PC-9 (cell line): ENCODE results near the gene DDX42.

ENCODE experiments used
- EZH2 ChIP-seq: fragments of 200-600 bp; sonication (generic); IDR thresholded peaks from 2 replicates; pipeline ENCODE4 v1.8.0; 2017; ENCODE audit warnings: antibody characterized with exemption, low read depth
- TF ChIP-seq, protein P1 (sequence below): fragments of 200-600 bp; sonication (generic); conservative IDR thresholded peaks from 2 replicates; pipeline ENCODE4 v1.6.1; 2017; ENCODE audit warnings: mixed run types, antibody characterized with exemption, mild to moderate bottlenecking, moderate library complexity

DNA sequence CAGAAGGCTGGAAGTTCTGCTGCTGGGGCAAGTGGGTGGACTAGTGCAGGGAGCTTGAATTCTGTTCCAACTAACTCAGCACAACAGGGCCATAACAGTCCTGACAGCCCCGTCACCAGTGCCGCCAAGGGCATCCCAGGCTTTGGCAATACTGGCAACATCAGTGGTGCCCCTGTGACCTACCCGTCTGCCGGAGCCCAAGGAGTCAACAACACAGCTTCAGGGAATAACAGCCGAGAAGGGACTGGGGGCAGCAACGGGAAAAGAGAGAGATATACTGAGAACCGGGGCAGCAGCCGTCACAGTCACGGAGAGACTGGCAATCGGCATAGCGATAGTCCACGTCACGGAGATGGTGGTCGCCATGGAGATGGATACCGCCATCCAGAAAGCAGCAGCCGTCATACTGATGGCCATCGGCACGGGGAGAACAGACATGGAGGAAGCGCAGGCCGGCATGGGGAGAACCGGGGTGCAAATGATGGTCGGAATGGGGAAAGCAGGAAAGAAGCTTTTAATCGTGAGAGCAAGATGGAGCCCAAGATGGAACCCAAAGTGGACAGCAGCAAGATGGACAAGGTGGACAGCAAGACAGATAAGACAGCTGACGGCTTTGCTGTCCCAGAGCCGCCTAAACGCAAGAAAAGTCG lies 43.9 kb downstream of the DDX42 start:
- TF ChIP-seq, protein P1, sequence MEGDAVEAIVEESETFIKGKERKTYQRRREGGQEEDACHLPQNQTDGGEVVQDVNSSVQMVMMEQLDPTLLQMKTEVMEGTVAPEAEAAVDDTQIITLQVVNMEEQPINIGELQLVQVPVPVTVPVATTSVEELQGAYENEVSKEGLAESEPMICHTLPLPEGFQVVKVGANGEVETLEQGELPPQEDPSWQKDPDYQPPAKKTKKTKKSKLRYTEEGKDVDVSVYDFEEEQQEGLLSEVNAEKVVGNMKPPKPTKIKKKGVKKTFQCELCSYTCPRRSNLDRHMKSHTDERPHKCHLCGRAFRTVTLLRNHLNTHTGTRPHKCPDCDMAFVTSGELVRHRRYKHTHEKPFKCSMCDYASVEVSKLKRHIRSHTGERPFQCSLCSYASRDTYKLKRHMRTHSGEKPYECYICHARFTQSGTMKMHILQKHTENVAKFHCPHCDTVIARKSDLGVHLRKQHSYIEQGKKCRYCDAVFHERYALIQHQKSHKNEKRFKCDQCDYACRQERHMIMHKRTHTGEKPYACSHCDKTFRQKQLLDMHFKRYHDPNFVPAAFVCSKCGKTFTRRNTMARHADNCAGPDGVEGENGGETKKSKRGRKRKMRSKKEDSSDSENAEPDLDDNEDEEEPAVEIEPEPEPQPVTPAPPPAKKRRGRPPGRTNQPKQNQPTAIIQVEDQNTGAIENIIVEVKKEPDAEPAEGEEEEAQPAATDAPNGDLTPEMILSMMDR = no peak
- no peak for TF ChIP-seq EZH2
